Fibroblast of lung (primary cell): ENCODE results near the gene S100A14. TPM values are rescaled to one million over a fixed set of nuclear protein-coding genes. Genes with fewer than 3 reads are reported as not detected.

ENCODE experiments used
- DNase-seq, 2 donors: peaks; one replicate each; pipeline versions ENCODE4 v3.0.0 to v3.0.0-alpha.2; 2010; ENCODE audit warnings: low read depth in 2 of 2
- H2AFZ ChIP-seq: 2 replicates; pipeline ENCODE4 v1.5.1; 2012; ENCODE audit warnings: low read length, control low read depth, inconsistent platforms
- H3K27ac ChIP-seq: 2 replicates; pipeline ENCODE4 v1.5.1; 2011; ENCODE audit warnings: low read length, control low read depth; ENCODE audit not compliant: insufficient read depth
- H3K27me3 ChIP-seq: 2 replicates; pipeline ENCODE4 v1.5.1; 2011; ENCODE audit warnings: mild to moderate bottlenecking, low read length; ENCODE audit not compliant: control insufficient read depth, insufficient read depth
- H3K36me3 ChIP-seq: 2 replicates; pipeline ENCODE4 v1.5.1; 2011; ENCODE audit warnings: low read length; ENCODE audit not compliant: control insufficient read depth, insufficient read depth
- H3K4me1 ChIP-seq: 2 replicates; pipeline ENCODE4 v1.5.1; 2011; ENCODE audit warnings: low read length; ENCODE audit not compliant: control insufficient read depth, insufficient read depth; ENCODE audit errors: extremely low read depth
- H3K4me2 ChIP-seq: 2 replicates; pipeline ENCODE4 v1.5.1; 2011; ENCODE audit warnings: low read length, control low read depth; ENCODE audit not compliant: insufficient read depth; ENCODE audit errors: extremely low read depth
- H3K4me3 ChIP-seq, 4 experiments: fragments of 200-600 bp in 1 of 4; sonication (generic) in 1 of 4; replicated peaks in 1 of 4; 2 replicates each; pipeline ENCODE4 v1.5.1; 2011 to 2016; ENCODE audit warnings: low read length in 4 of 4, low read depth in 3 of 4, mild to moderate bottlenecking in 3 of 4, control low read depth in 2 of 4, inconsistent platforms in 1 of 4, mixed read lengths in 1 of 4; ENCODE audit not compliant: insufficient read depth in 1 of 4; ENCODE audit errors: control extremely low read depth in 1 of 4
- H3K79me2 ChIP-seq: 2 replicates; pipeline ENCODE4 v1.5.1; 2012; ENCODE audit warnings: mild to moderate bottlenecking, low read length, inconsistent platforms; ENCODE audit not compliant: control insufficient read depth, insufficient read depth
- H3K9ac ChIP-seq: 2 replicates; pipeline ENCODE4 v1.5.1; 2011; ENCODE audit warnings: mild to moderate bottlenecking, low read length, control low read depth; ENCODE audit not compliant: insufficient read depth
- H3K9me3 ChIP-seq: 2 replicates; pipeline ENCODE4 v1.5.1; 2012; ENCODE audit warnings: low read depth, low read length; ENCODE audit not compliant: control insufficient read depth, insufficient read depth
- H4K20me1 ChIP-seq: 2 replicates; pipeline ENCODE4 v1.5.1; 2011; ENCODE audit warnings: low read length; ENCODE audit not compliant: control insufficient read depth, insufficient read depth; ENCODE audit errors: extremely low read depth
- CTCF ChIP-seq, 2 donors: IDR thresholded peaks in 1 of 2; conservative IDR thresholded peaks in 1 of 2; 1 replicate in 1 of 2; 2 replicates in 1 of 2; pipeline ENCODE4 v1.5.1; 2011 to 2012; ENCODE audit warnings: low read length in 2 of 2, control low read depth in 1 of 2, inconsistent platforms in 1 of 2, low read depth in 1 of 2, mild to moderate bottlenecking in 1 of 2
- EZH2 ChIP-seq: IDR thresholded peaks from 2 replicates; pipeline ENCODE4 v1.5.1; 2012; ENCODE audit warnings: low read length, control low read depth, mild to moderate bottlenecking; ENCODE audit errors: missing control alignments
- polyA plus RNA-seq, 2 donors: library from polyadenylated mRNA; depleted of rRNA in 1 of 2; stranded (reverse) in 1 of 2; unstranded in 1 of 2; fragments of >200 nt; gene quantifications; 2 replicates each; pipeline ENCODE4 v1.2.1, GENCODE V29; 2011 to 2012; ENCODE audit warnings: missing spikeins in 1 of 2
- total RNA-seq: library from RNA; depleted of rRNA; stranded (reverse); fragments of >200 nt; gene quantifications from 2 replicates; pipeline ENCODE4 v1.2.1, GENCODE V29; 2014

Gene S100A14
- total and polyA plus RNA-seq, 2 donors (not counting 1 experiment from before 2014, with no cell fraction given): 0.33 to 0.51 TPM

- Histone ChIP-seq H3K4me2 (peak overlapping the region; percentile 92), H3K4me3 (peak overlapping the region; percentile 87 to 92 (median 88)), H2AFZ (no peak overlapping the region), H4K20me1 (no peaks in the 10 kb centered on the region), H3K27ac (peak overlapping the region; percentile 86), H3K79me2 (peaks cover 60% of the 10 kb centered on the region), H3K27me3 (no peaks in the 10 kb centered on the region), H3K4me1 (peaks cover 23% of the 10 kb centered on the region), H3K9ac (peak overlapping the region; percentile 65), H3K36me3 (peaks cover 10% of the 10 kb centered on the region), H3K9me3 (no peaks in the 10 kb centered on the region)
- TF ChIP-seq CTCF (conservative IDR thresholded peaks at IDR 0.05 in 1 of 2, IDR thresholded peaks at IDR 0.05 in 1 of 2; ENCODE audit: low read depth in 1 of 2, low read length in 2 of 2) (no peak), EZH2 (no peak)
- DNase-seq: no peak
Measured at GRCh38 chr1:153612111-153612754, 3.9 kb downstream of the S100A14 start.

- H3K4me1 ChIP-seq: peaks cover 20% of the 10 kb centered on the region
- H3K36me3 ChIP-seq: peaks cover 15% of the 10 kb centered on the region
- H3K9ac ChIP-seq: peak overlapping the region; percentile 65
- H3K79me2 ChIP-seq: peaks cover 61% of the 10 kb centered on the region
- H2AFZ ChIP-seq: no peak overlapping the region
- no peak for DNase-seq
- peak overlapping the region; percentile 87 to 92 (median 88) for H3K4me3 ChIP-seq
- H4K20me1 ChIP-seq: no peaks in the 10 kb centered on the region
- H3K4me2 ChIP-seq: peak overlapping the region; percentile 92
- peak overlapping the region; percentile 86 for H3K27ac ChIP-seq
- TF ChIP-seq CTCF (conservative IDR thresholded peaks at IDR 0.05 in 1 of 2, IDR thresholded peaks at IDR 0.05 in 1 of 2; ENCODE audit: low read depth in 1 of 2, low read length in 2 of 2): no peak
- no peak for TF ChIP-seq EZH2
- H3K9me3 ChIP-seq: no peaks in the 10 kb centered on the region
- no peaks in the 10 kb centered on the region for H3K27me3 ChIP-seq
Measured at GRCh38 chr1:153611356-153611755, 4.8 kb downstream of the S100A14 start.

GRCh38 chr1:153610811-153611301 lies 5.3 kb downstream of the S100A14 start:
- peak overlapping the region; percentile 92 for H3K4me2 ChIP-seq
- H3K9me3 ChIP-seq: no peaks in the 10 kb centered on the region
- peak; percentile 48 to 72 for DNase-seq
- H4K20me1 ChIP-seq: no peaks in the 10 kb centered on the region
- H3K4me3 ChIP-seq: peak overlapping the region; percentile 87 to 92 (median 88)
- H3K27me3 ChIP-seq: no peaks in the 10 kb centered on the region
- H2AFZ ChIP-seq: no peak overlapping the region
- peaks cover 20% of the 10 kb centered on the region for H3K4me1 ChIP-seq
- peak overlapping the region; percentile 86 for H3K27ac ChIP-seq
- peaks cover 15% of the 10 kb centered on the region for H3K36me3 ChIP-seq
- H3K79me2 ChIP-seq: peaks cover 61% of the 10 kb centered on the region
- TF ChIP-seq CTCF (conservative IDR thresholded peaks at IDR 0.05 in 1 of 2, IDR thresholded peaks at IDR 0.05 in 1 of 2; ENCODE audit: low read depth in 1 of 2, low read length in 2 of 2): no peak
- TF ChIP-seq EZH2: no peak
- H3K9ac ChIP-seq: no peak overlapping the region
